ENCODE results near the gene MTHFR.
A peak's percentile ranks its signal among the peaks of the same experiment; 100 is the strongest.

Gene MTHFR

GRCh38 chr1:11805422-11806306 is at the start of gene MTHFR, which contains the start of gene CLCN6:
Gene MTHFR (minus strand): TSS chr1:11805964. CDS start chr1:11803116, 2,848 bp downstream.
Gene CLCN6 (plus strand): TSS chr1:11806191. CDS start chr1:11806263, 72 bp downstream.
- DNase-seq: peak; percentile 97 to 98

- no peak for DNase-seq
Measured at GRCh38 chr1:11855430-11855829, 49.7 kb upstream of the MTHFR start.

- no peak for DNase-seq
Measured at GRCh38 chr1:11854519-11854918, 48.8 kb upstream of the MTHFR start.

GRCh38 chr1:11851180-11851579 is 45.4 kb upstream of the MTHFR start:
- DNase-seq: peak; percentile 56 to 60

- DNase-seq: no peak
Measured at GRCh38 chr1:11850156-11850555, 44.4 kb upstream of the MTHFR start.

GRCh38 chr1:11848373-11848700 is 42.6 kb upstream of the MTHFR start:
- DNase-seq: no peak

- DNase-seq: no peak
Measured at GRCh38 chr1:11847667-11848372, 42.1 kb upstream of the MTHFR start, which contains the start of gene NPPA. Gene NPPA (minus strand): TSS chr1:11847783. CDS start chr1:11847684, 99 bp downstream.

GRCh38 chr1:11845641-11846335 is 40.0 kb upstream of the MTHFR start:
- DNase-seq: no peak

GRCh38 chr1:11842154-11843041 is 36.6 kb upstream of the MTHFR start:
- peak; percentile 20 to 49 for DNase-seq

- DNase-seq: peak; percentile 2 to 20
Measured at GRCh38 chr1:11841245-11842153, 35.7 kb upstream of the MTHFR start.

- no peak for DNase-seq
Measured at GRCh38 chr1:11839727-11840705, 34.3 kb upstream of the MTHFR start.

- DNase-seq: peak; percentile 26 to 76
Measured at GRCh38 chr1:11838349-11839272, 32.8 kb upstream of the MTHFR start.

- DNase-seq: no peak
Measured at GRCh38 chr1:11837767-11838348, 32.1 kb upstream of the MTHFR start.

- DNase-seq: no peak
Measured at GRCh38 chr1:11836955-11837766, 31.4 kb upstream of the MTHFR start.

GRCh38 chr1:11835441-11836225 is 29.9 kb upstream of the MTHFR start:
- DNase-seq: no peak

GRCh38 chr1:11833900-11834299 is 28.1 kb upstream of the MTHFR start:
- no peak for DNase-seq

- no peak for DNase-seq
Measured at GRCh38 chr1:11833497-11833896, 27.7 kb upstream of the MTHFR start.

Data from inflammatory macrophage treated with lipopolysaccharide for 1 hour (primary cell).